ENCODE results near the gene VSIG10.
A peak's percentile ranks its signal among the peaks of the same experiment; 100 is the strongest.

The VSIG10 gene

GRCh38 chr12:118061011-118061872 lies 42.6 kb downstream of the VSIG10 start, which contains the start of gene WSB2:
TSS of gene WSB2 (minus strand) at chr12:118061179. CDS start at chr12:118061048, 131 bp downstream.
- H3K9me3 Mint-ChIP-seq = no peaks in the 10 kb centered on the region
- CTCF ChIA-PET = no interaction called here
- H3K36me3 Mint-ChIP-seq = peaks cover 6% of the 10 kb centered on the region
- DNase-seq = peak; percentile 77
- H3K4me1 Mint-ChIP-seq = peaks cover 56% of the 10 kb centered on the region
- peaks cover 5% of the 10 kb centered on the region for H3K27me3 Mint-ChIP-seq
- H3K4me3 Mint-ChIP-seq = peak within 1 kb of the TSS; percentile 96
- H3K27ac Mint-ChIP-seq = peak within 1 kb of the TSS; percentile 92

- H3K27ac Mint-ChIP-seq = peak overlapping the region; percentile 80
- DNase-seq = peak; percentile 64
- peaks cover 53% of the 10 kb centered on the region for H3K4me1 Mint-ChIP-seq
- no peaks in the 10 kb centered on the region for H3K9me3 Mint-ChIP-seq
- no peaks in the 10 kb centered on the region for H3K27me3 Mint-ChIP-seq
- peaks cover 5% of the 10 kb centered on the region for H3K36me3 Mint-ChIP-seq
- CTCF ChIA-PET = no interaction called here
- peak overlapping the region; percentile 82 for H3K4me3 Mint-ChIP-seq
These were observed 43.4 kb downstream of the VSIG10 start for GRCh38 chr12:118060301-118061010.

- peak overlapping the region; percentile 80 for H3K27ac Mint-ChIP-seq
- peak overlapping the region; percentile 82 for H3K4me3 Mint-ChIP-seq
- no peaks in the 10 kb centered on the region for H3K27me3 Mint-ChIP-seq
- DNase-seq = no peak
- H3K36me3 Mint-ChIP-seq = peaks cover 7% of the 10 kb centered on the region
- peaks cover 47% of the 10 kb centered on the region for H3K4me1 Mint-ChIP-seq
- H3K9me3 Mint-ChIP-seq = no peaks in the 10 kb centered on the region
- CTCF ChIA-PET = no interaction called here
These were observed 44.2 kb downstream of the VSIG10 start for GRCh38 chr12:118059341-118060191.

DNA sequence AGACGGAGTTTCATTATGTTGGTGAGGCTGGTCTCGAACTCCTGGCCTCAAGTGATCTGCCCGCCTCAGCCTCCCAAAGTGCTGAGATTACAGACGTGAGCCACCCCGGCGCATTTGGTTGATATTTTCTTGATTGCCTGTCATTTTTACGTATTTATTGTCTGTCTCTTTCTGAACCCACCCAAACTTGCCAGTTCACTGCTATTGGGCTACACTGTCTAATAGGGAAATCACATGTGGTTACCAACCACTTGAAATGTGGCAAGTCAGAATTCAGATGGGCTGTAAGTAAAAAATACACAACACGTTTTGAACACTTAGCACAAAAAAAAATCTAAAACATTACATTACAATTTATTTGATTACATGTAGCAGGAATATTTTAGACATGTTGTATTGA lies 44.9 kb downstream of the VSIG10 start:
- DNase-seq = no peak
- Mint-ChIP-seq H3K27me3 (no peaks in the 10 kb centered on the region), H3K36me3 (peaks cover 7% of the 10 kb centered on the region), H3K4me3 (peak overlapping the region; percentile 82), H3K9me3 (no peaks in the 10 kb centered on the region), H3K27ac (peak overlapping the region; percentile 80), H3K4me1 (peaks cover 40% of the 10 kb centered on the region)
- CTCF ChIA-PET = interaction anchor here (0.8 kb wide), 1 partner anchor 9 kb away, joined by 3 read pairs; no protein-coding TSS in a partner anchor

GRCh38 chr12:118058227-118058626 lies 45.6 kb downstream of the VSIG10 start:
- H3K4me3 Mint-ChIP-seq = no peak overlapping the region
- no peaks in the 10 kb centered on the region for H3K9me3 Mint-ChIP-seq
- H3K4me1 Mint-ChIP-seq = peaks cover 34% of the 10 kb centered on the region
- peaks cover 8% of the 10 kb centered on the region for H3K36me3 Mint-ChIP-seq
- H3K27me3 Mint-ChIP-seq = no peaks in the 10 kb centered on the region
- no peak overlapping the region for H3K27ac Mint-ChIP-seq
- DNase-seq = no peak
- CTCF ChIA-PET = interaction anchor here (0.8 to 3.2 kb wide), 2 partner anchors 10 to 184 kb away, joined by 3 to 14 read pairs; no protein-coding TSS in a partner anchor

GRCh38 chr12:118055865-118056773 lies 47.7 kb downstream of the VSIG10 start:
- Mint-ChIP-seq H3K36me3 (peaks cover 20% of the 10 kb centered on the region), H3K4me3 (no peak overlapping the region), H3K9me3 (no peaks in the 10 kb centered on the region), H3K27me3 (no peaks in the 10 kb centered on the region), H3K4me1 (peaks cover 25% of the 10 kb centered on the region), H3K27ac (no peak overlapping the region)
- DNase-seq = no peak
- CTCF ChIA-PET = interaction anchor here (0.6 to 3.2 kb wide), 7 partner anchors 9 to 321 kb away, joined by 3 to 14 read pairs (median 3); no protein-coding TSS in a partner anchor

GRCh38 chr12:118055144-118055557 lies 48.7 kb downstream of the VSIG10 start:
- CTCF ChIA-PET = interaction anchor here (0.6 to 3.2 kb wide), 7 partner anchors 8 to 301 kb away, joined by 3 to 14 read pairs (median 5); partner anchors contain the start of gene RFC5
- Mint-ChIP-seq H3K4me1 (peaks cover 23% of the 10 kb centered on the region), H3K4me3 (no peak overlapping the region), H3K9me3 (no peaks in the 10 kb centered on the region), H3K27me3 (no peaks in the 10 kb centered on the region), H3K27ac (no peak overlapping the region), H3K36me3 (peaks cover 24% of the 10 kb centered on the region)
- peak; percentile 82 for DNase-seq

DNA sequence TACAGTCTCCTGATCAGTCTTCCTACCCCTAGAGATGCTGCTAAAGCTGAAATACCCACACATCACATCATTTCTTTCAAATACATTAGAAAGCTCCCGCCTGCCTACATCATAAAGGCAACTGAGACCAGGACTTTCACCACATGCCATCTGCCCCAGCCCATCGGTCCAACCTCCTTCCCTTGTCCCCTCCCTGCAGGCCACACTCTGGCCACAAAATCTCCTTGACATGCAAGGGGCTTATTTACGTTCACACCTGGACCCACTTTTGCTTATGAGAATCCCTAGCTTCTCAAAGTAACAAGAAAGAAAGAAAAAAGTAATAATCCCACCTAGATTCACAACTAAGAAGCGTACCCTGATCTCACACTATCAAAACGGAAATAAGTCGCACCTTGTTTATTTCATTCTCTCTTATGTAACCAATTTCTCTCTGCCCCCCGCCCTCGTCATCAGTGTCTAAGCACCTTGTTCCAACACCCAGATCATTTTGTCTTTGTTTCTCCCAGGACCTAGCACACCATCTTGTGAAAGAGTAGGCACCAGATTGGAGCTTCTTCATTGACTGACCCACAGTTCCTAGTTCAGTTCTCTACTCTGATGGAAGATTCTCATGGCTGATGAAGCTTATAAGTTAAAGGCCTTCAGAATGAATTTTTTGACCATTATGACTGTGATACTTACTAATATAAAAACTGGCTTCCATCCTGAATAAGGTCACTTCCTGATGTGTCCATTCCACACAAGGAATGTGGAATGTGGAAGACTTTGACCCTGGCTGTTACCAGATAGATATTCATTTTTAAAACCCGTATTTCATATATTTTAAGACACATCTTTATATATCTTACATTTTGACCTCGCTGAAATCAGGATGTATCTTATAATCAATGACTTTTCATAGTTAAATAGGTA lies 50.5 kb downstream of the VSIG10 start:
- H3K36me3 Mint-ChIP-seq = peaks cover 33% of the 10 kb centered on the region
- DNase-seq = no peak
- no peaks in the 10 kb centered on the region for H3K9me3 Mint-ChIP-seq
- no peak overlapping the region for H3K4me3 Mint-ChIP-seq
- CTCF ChIA-PET = interaction anchor here (1.2 to 1.7 kb wide), 2 partner anchors 10 to 21 kb away, joined by 5 read pairs; no protein-coding TSS in a partner anchor
- H3K27me3 Mint-ChIP-seq = no peaks in the 10 kb centered on the region
- no peak overlapping the region for H3K27ac Mint-ChIP-seq
- peaks cover 10% of the 10 kb centered on the region for H3K4me1 Mint-ChIP-seq

DNA sequence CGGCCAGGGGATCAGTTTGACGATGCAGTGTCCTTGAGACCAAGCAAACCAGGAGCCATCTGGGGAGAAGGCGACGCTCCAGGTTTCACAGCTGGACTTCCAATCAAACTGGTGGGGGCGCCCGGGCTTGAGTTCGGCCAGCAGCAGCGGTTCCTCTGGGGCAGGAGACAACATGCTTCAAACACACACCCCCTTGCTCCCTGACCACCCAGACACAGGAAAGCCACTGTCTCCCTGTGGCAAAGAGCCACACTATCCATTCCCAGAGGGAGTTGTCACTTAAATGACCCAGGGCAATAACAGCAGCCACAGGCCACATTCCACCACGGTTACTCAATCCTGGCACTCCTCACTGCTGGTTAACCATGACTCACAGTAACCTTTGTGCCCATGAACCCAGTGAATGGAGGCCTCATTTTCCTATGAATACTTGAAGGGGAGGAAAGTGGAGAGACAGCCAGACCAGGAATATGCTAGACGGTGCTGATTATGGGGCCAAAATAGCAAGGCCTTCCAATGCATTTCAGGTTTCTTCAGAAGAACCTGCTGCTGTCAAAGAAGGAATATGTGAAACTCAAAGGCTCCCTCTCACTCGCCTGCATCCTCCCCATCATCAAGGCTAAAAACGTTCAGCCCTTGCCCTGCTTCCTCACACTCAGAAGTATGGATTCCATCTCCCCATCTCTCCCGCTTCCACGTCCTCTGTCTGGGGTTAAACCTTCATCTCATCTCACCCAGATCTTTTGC lies 51.3 kb downstream of the VSIG10 start:
- Mint-ChIP-seq H3K27ac (no peak overlapping the region), H3K4me3 (no peak overlapping the region), H3K27me3 (no peaks in the 10 kb centered on the region), H3K4me1 (peaks cover 10% of the 10 kb centered on the region), H3K36me3 (peaks cover 31% of the 10 kb centered on the region), H3K9me3 (no peaks in the 10 kb centered on the region)
- CTCF ChIA-PET = interaction anchor here (1.2 kb wide), 1 partner anchor 20 kb away, joined by 5 read pairs; no protein-coding TSS in a partner anchor
- no peak for DNase-seq

GRCh38 chr12:118050972-118051910 lies 52.6 kb downstream of the VSIG10 start:
- H3K4me3 Mint-ChIP-seq = no peak overlapping the region
- no peak overlapping the region for H3K27ac Mint-ChIP-seq
- no peaks in the 10 kb centered on the region for H3K27me3 Mint-ChIP-seq
- DNase-seq = no peak
- CTCF ChIA-PET = no interaction called here
- peaks cover 9% of the 10 kb centered on the region for H3K4me1 Mint-ChIP-seq
- H3K36me3 Mint-ChIP-seq = peaks cover 33% of the 10 kb centered on the region
- H3K9me3 Mint-ChIP-seq = no peaks in the 10 kb centered on the region

DNA sequence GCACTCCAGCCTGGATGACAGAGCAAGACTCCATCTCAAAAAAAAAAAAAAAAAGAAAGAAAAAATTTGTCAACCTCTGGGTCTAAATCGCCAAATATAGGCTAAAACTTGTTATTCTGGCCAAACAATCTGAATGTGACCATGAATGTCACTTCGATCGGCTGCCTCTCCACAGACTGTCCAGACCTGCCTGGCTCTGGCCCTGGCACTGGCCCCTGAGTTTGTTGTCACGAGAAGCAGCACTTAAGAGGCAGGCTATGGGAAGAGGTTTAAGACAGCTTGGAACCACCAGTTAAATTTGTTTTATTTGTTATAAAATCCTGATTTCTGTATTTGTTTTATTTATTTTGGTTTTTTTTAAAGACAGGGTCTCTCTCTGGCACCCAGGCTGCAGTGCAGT lies 57.4 kb downstream of the VSIG10 start:
- no peak for DNase-seq
- Mint-ChIP-seq H3K4me1 (peaks cover 10% of the 10 kb centered on the region), H3K36me3 (peaks cover 50% of the 10 kb centered on the region), H3K9me3 (no peaks in the 10 kb centered on the region), H3K4me3 (no peak overlapping the region), H3K27ac (no peak overlapping the region), H3K27me3 (no peaks in the 10 kb centered on the region)
- CTCF ChIA-PET = interaction anchor here (1.9 kb wide), 1 partner anchor 11 kb away, joined by 7 read pairs; no protein-coding TSS in a partner anchor
